GM12878 (cell line): ENCODE data around the gene SOAT2. TPM values are rescaled to one million over a fixed set of nuclear protein-coding genes. Genes with fewer than 3 reads are reported as not detected.

ENCODE experiments used
- CHD4 ChIP-seq: fragments of 200-600 bp; sonication (generic); IDR thresholded peaks from 2 replicates; pipeline ENCODE4 v1.6.1; 2016; ENCODE audit warnings: mild to moderate bottlenecking
- IRF5 ChIP-seq: fragments of 450-650 bp; IDR thresholded peaks from 2 replicates; pipeline ENCODE4 v1.6.1; 2017; ENCODE audit warnings: borderline replicate concordance
- LARP7 ChIP-seq: fragments of 450-650 bp; IDR thresholded peaks from 2 replicates; pipeline ENCODE4 v1.6.1; 2017; ENCODE audit warnings: mild to moderate bottlenecking
- SMAD5 ChIP-seq: IDR thresholded peaks from 2 replicates; pipeline ENCODE4 v1.6.1; 2016; ENCODE audit warnings: antibody characterized with exemption, low read depth
- SRF ChIP-seq, 2 experiments: IDR thresholded peaks; 2 replicates each; pipeline ENCODE4 v1.6.1; 2011; ENCODE audit warnings: low read depth in 2 of 2, low read length in 2 of 2, mild to moderate bottlenecking in 1 of 2, moderate library complexity in 1 of 2
- ZNF687 ChIP-seq: fragments of 450-650 bp; IDR thresholded peaks from 2 replicates; pipeline ENCODE4 v1.6.1; 2017; ENCODE audit warnings: mild to moderate bottlenecking, moderate library complexity
- polyA plus RNA-seq, 11 experiments: library from polyadenylated mRNA; depleted of rRNA in 4 of 11; unstranded in 6 of 11; stranded (reverse) in 5 of 11; fragments of >200 nt; fragmentation: Nextera tagmentation in 4 of 11; fragmentation: Illumina TruSeq in 1 of 11; extraction: Ambion mirVana in 4 of 11; extraction: Trizol in 1 of 11; gene quantifications; 1 replicate in 1 of 11; 2 replicates in 10 of 11; pipeline versions ENCODE4 v1.2.1 to v1.2.3, GENCODE V29; 2011 to 2016; ENCODE audit warnings: inconsistent platforms in 2 of 11, missing spikeins in 2 of 11, low read depth in 1 of 11
- total RNA-seq, 4 experiments: library from RNA; depleted of rRNA in 3 of 4; stranded (reverse); fragments of >200 nt in 3 of 4; fragmentation: Illumina TruSeq in 1 of 4; extraction: Trizol in 1 of 4; gene quantifications; 2 replicates each; pipeline versions ENCODE4 v1.2.1 to v1.2.3, GENCODE V29; 2013 to 2021

Gene SOAT2
- total and polyA plus RNA-seq, 10 of the 15 experiments (the other 5 are each of a cell fraction or from before 2014, with no cell fraction given) = 0.08 to 1.7 (median 0.69) TPM

DNA sequence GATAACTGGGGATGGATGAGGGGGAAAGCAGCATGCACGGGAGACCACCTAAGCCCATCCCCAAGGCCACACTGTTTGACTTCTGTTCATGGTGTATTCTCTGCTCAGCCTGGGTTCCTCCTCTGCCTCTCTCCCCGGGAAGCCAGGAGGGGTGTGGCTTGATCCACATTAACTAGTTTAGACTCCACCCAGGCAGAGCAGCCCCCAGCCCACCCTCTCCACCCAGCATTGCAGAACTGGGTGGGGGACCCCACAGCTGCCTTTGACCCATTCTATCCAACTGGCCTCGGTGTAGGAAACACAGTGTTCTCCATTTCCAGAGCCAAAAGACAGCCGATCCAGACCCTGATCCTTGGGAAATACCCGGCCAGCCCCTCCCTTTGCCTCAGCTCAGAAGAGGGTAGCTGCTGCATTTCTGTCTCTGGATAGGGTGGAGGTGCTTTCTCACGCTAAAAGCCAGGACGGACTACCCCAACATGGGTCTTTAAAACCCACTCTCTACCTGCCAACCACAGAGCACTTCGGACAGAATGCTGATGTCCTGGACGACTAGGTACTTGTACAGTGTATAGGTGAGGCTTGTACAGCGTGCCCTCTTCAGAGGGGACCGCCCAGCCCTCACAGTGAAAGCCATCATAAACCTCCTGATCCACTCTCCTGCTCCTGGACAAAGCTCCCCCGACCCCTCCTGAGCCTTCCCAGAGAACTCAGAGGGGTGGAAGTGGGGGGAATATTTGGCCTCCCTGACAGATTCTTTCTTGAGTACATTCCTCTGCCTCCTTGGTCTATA, 33.5 kb upstream of the SOAT2 start (continued):
- TF ChIP-seq ZNF687 (no peak), SRF (IDR thresholded peaks at IDR 0.05; ENCODE audit: low read depth in 2 of 2, low read length in 2 of 2) (no peak), SMAD5 (no peak), IRF5 (no peak), LARP7 (no peak), CHD4 (no peak)
